ENCODE data around the gene TUBGCP2. TPM values are rescaled to one million over a fixed set of nuclear protein-coding genes. Genes with fewer than 3 reads are reported as not detected.
"Not testable (repeated sequence)": the region's sequence is repeated elsewhere in the genome, so short reads cannot be mapped to it uniquely, and the experiment has no call there.

The TUBGCP2 gene
- total RNA-seq, 2 experiments from 2014 or later = 53.3 to 57.8 TPM

- H3K27me3 Mint-ChIP-seq = peaks cover 29% of the 10 kb centered on the region
- no peaks in the 10 kb centered on the region for H3K36me3 Mint-ChIP-seq
- no peak overlapping the region for H3K27ac Mint-ChIP-seq
- H3K4me3 Mint-ChIP-seq = peak overlapping the region; percentile 62
- peaks cover 2% of the 10 kb centered on the region for H3K4me1 Mint-ChIP-seq
- DNase-seq = no peak
- H3K9me3 Mint-ChIP-seq = no peaks in the 10 kb centered on the region
These were observed 26.0 kb upstream of the TUBGCP2 start for GRCh38 chr10:133334503-133335245.

- Mint-ChIP-seq H3K36me3 (no peaks in the 10 kb centered on the region), H3K27me3 (peaks cover 44% of the 10 kb centered on the region), H3K27ac (no peak overlapping the region), H3K9me3 (no peaks in the 10 kb centered on the region), H3K4me1 (peaks cover 6% of the 10 kb centered on the region), H3K4me3 (no peak overlapping the region)
- no peak for DNase-seq
These were observed 24.4 kb upstream of the TUBGCP2 start for GRCh38 chr10:133332936-133333699.

GRCh38 chr10:133329491-133330202, 21.0 kb upstream of the TUBGCP2 start:
- Mint-ChIP-seq H3K4me1 (peaks cover 10% of the 10 kb centered on the region), H3K27ac (no peak overlapping the region), H3K36me3 (no peaks in the 10 kb centered on the region), H3K4me3 (no peak overlapping the region), H3K27me3 (peaks cover 67% of the 10 kb centered on the region), H3K9me3 (no peaks in the 10 kb centered on the region)
- DNase-seq = peak; percentile 87

- no peak overlapping the region for H3K4me3 Mint-ChIP-seq
- H3K36me3 Mint-ChIP-seq = no peaks in the 10 kb centered on the region
- no peaks in the 10 kb centered on the region for H3K9me3 Mint-ChIP-seq
- H3K27ac Mint-ChIP-seq = no peak overlapping the region
- peaks cover 63% of the 10 kb centered on the region for H3K27me3 Mint-ChIP-seq
- DNase-seq = no peak
- H3K4me1 Mint-ChIP-seq = peaks cover 10% of the 10 kb centered on the region
These were observed 20.0 kb upstream of the TUBGCP2 start for GRCh38 chr10:133328358-133329343.

- peaks cover 10% of the 10 kb centered on the region for H3K4me1 Mint-ChIP-seq
- no peaks in the 10 kb centered on the region for H3K9me3 Mint-ChIP-seq
- no peak overlapping the region for H3K4me3 Mint-ChIP-seq
- no peaks in the 10 kb centered on the region for H3K36me3 Mint-ChIP-seq
- peaks cover 56% of the 10 kb centered on the region for H3K27me3 Mint-ChIP-seq
- DNase-seq = no peak
- H3K27ac Mint-ChIP-seq = no peak overlapping the region
These were observed 19.1 kb upstream of the TUBGCP2 start for GRCh38 chr10:133327651-133328357.

GRCh38 chr10:133326745-133327650, 18.3 kb upstream of the TUBGCP2 start:
- DNase-seq = no peak
- H3K36me3 Mint-ChIP-seq = no peaks in the 10 kb centered on the region
- peaks cover 10% of the 10 kb centered on the region for H3K4me1 Mint-ChIP-seq
- H3K4me3 Mint-ChIP-seq = no peak overlapping the region
- no peaks in the 10 kb centered on the region for H3K9me3 Mint-ChIP-seq
- H3K27me3 Mint-ChIP-seq = peaks cover 48% of the 10 kb centered on the region
- H3K27ac Mint-ChIP-seq = no peak overlapping the region

GRCh38 chr10:133326223-133326551, 17.5 kb upstream of the TUBGCP2 start:
- peaks cover 46% of the 10 kb centered on the region for H3K27me3 Mint-ChIP-seq
- H3K9me3 Mint-ChIP-seq = no peaks in the 10 kb centered on the region
- H3K4me3 Mint-ChIP-seq = no peak overlapping the region
- peaks cover 10% of the 10 kb centered on the region for H3K4me1 Mint-ChIP-seq
- no peaks in the 10 kb centered on the region for H3K36me3 Mint-ChIP-seq
- H3K27ac Mint-ChIP-seq = no peak overlapping the region
- no peak for DNase-seq

GRCh38 chr10:133325440-133326222, 17.0 kb upstream of the TUBGCP2 start:
- H3K4me1 Mint-ChIP-seq = peaks cover 10% of the 10 kb centered on the region
- DNase-seq = no peak
- peaks cover 46% of the 10 kb centered on the region for H3K27me3 Mint-ChIP-seq
- no peaks in the 10 kb centered on the region for H3K9me3 Mint-ChIP-seq
- no peaks in the 10 kb centered on the region for H3K36me3 Mint-ChIP-seq
- no peak overlapping the region for H3K27ac Mint-ChIP-seq
- H3K4me3 Mint-ChIP-seq = peak overlapping the region; percentile 73

- H3K36me3 Mint-ChIP-seq = no peaks in the 10 kb centered on the region
- H3K4me1 Mint-ChIP-seq = peaks cover 10% of the 10 kb centered on the region
- DNase-seq = no peak
- peaks cover 47% of the 10 kb centered on the region for H3K27me3 Mint-ChIP-seq
- H3K4me3 Mint-ChIP-seq = no peak overlapping the region
- H3K27ac Mint-ChIP-seq = no peak overlapping the region
- H3K9me3 Mint-ChIP-seq = no peaks in the 10 kb centered on the region
These were observed 16.2 kb upstream of the TUBGCP2 start for GRCh38 chr10:133324857-133325260.

GRCh38 chr10:133324198-133324792, 15.6 kb upstream of the TUBGCP2 start:
- Mint-ChIP-seq H3K9me3 (no peaks in the 10 kb centered on the region), H3K27ac (no peak overlapping the region), H3K27me3 (peaks cover 47% of the 10 kb centered on the region), H3K4me1 (peaks cover 8% of the 10 kb centered on the region), H3K4me3 (no peak overlapping the region), H3K36me3 (no peaks in the 10 kb centered on the region)
- peak; percentile 66 for DNase-seq

GRCh38 chr10:133322064-133322709, 13.5 kb upstream of the TUBGCP2 start:
- not testable (repeated sequence) for H3K36me3 Mint-ChIP-seq, DNase-seq, H3K4me3 Mint-ChIP-seq, H3K9me3 Mint-ChIP-seq, H3K27ac Mint-ChIP-seq, H3K4me1 Mint-ChIP-seq
- H3K27me3 Mint-ChIP-seq = peaks cover 29% of the 10 kb centered on the region

GRCh38 chr10:133320852-133321422, 12.3 kb upstream of the TUBGCP2 start:
- not testable (repeated sequence) for H3K27ac Mint-ChIP-seq, H3K4me3 Mint-ChIP-seq, H3K4me1 Mint-ChIP-seq, H3K9me3 Mint-ChIP-seq, H3K36me3 Mint-ChIP-seq, DNase-seq
- H3K27me3 Mint-ChIP-seq = peaks cover 17% of the 10 kb centered on the region
